PC-3 (cell line): ENCODE data around the gene DGCR2. TPM values are rescaled to one million over a fixed set of nuclear protein-coding genes. Genes with fewer than 3 reads are reported as not detected.

Experiments
- ATAC-seq: fragments of 200-7000 bp; cut with Tn5 transposase; 2 replicates; pipeline ENCODE4 v1.9.1; 2020; ENCODE audit warnings: mild to moderate bottlenecking, moderate library complexity
- BruUV-seq: library from RNA; stranded (reverse); fragments of 400-500 nt; replicated peaks from 2 replicates; lab custom pipeline; 2021; lab: Mats Ljungman, UMichigan
- CTCF ChIA-PET: fragments of 300-600 bp; sonication (Branson Sonifier 250); formaldehyde crosslinking; loops from one replicate; lab custom pipeline; 2022; ENCODE audit warnings: antibody characterized with exemption; lab: Charles Lee
- POLR2A ChIA-PET: fragments of 300-600 bp; sonication (Branson Sonifier 250); formaldehyde crosslinking; loops from one replicate; lab custom pipeline; 2022; ENCODE audit warnings: antibody characterized with exemption; ENCODE audit not compliant: unreplicated experiment; lab: Charles Lee
- DNase-seq: peaks from one replicate; pipeline ENCODE4 v3.0.0-alpha.2; 2015
- H2AFZ ChIP-seq: fragments of 300-600 bp; sonication (generic); 2 replicates; pipeline ENCODE4 v1.6.0; 2016; ENCODE audit warnings: antibody characterized with exemption, low read length
- H3F3A ChIP-seq: fragments of 300-600 bp; sonication (generic); one replicate; pipeline ENCODE4 v1.6.0; 2017; ENCODE audit warnings: antibody characterized with exemption, low read length, control low read depth, mild to moderate bottlenecking; ENCODE audit not compliant: unreplicated experiment
- H3K27ac ChIP-seq: fragments of 300-600 bp; sonication (generic); 2 replicates; pipeline ENCODE4 v1.5.1; 2016; ENCODE audit warnings: mild to moderate bottlenecking, low read length
- H3K27me3 ChIP-seq: fragments of 300-600 bp; sonication (generic); 2 replicates; pipeline ENCODE4 v1.6.1; 2016; ENCODE audit warnings: low read length, mixed read lengths
- H3K36me3 ChIP-seq: fragments of 300-600 bp; sonication (generic); 2 replicates; pipeline ENCODE4 v1.6.1; 2016; ENCODE audit warnings: low read depth, mixed run types, low read length, mixed read lengths
- H3K4me1 ChIP-seq: fragments of 300-600 bp; sonication (generic); 2 replicates; pipeline ENCODE4 v1.5.1; 2016; ENCODE audit warnings: low read length; ENCODE audit not compliant: insufficient read depth
- H3K4me2 ChIP-seq: fragments of 300-600 bp; sonication (generic); 2 replicates; pipeline ENCODE4 v1.6.0; 2016; ENCODE audit warnings: low read length
- H3K4me3 ChIP-seq: fragments of 300-600 bp; sonication (generic); 2 replicates; pipeline ENCODE4 v1.5.1; 2016; ENCODE audit warnings: mild to moderate bottlenecking, low read length, mixed read lengths
- H3K79me2 ChIP-seq: fragments of 300-600 bp; sonication (generic); 2 replicates; pipeline ENCODE4 v1.6.1; 2017; ENCODE audit warnings: low read length, mixed read lengths
- H3K9ac ChIP-seq: fragments of 300-600 bp; sonication (generic); 2 replicates; pipeline ENCODE4 v1.6.0; 2016; ENCODE audit warnings: mild to moderate bottlenecking, low read length
- H3K9me2 ChIP-seq: fragments of 300-600 bp; sonication (generic); replicated peaks from 2 replicates; pipeline ENCODE4 v1.6.1; 2016; ENCODE audit warnings: mixed run types, low read length, mixed read lengths
- H3K9me3 ChIP-seq: fragments of 300-600 bp; sonication (generic); 2 replicates; pipeline ENCODE4 v1.6.1; 2016; ENCODE audit warnings: low read length, mixed read lengths
- H4K20me1 ChIP-seq: fragments of 300-600 bp; sonication (generic); 2 replicates; pipeline ENCODE4 v1.6.1; 2016; ENCODE audit warnings: low read length, mixed read lengths
- CTCF ChIP-seq: fragments of 300-600 bp; sonication (generic); conservative IDR thresholded peaks from 2 replicates; pipeline ENCODE4 v1.5.1; 2017; ENCODE audit warnings: antibody characterized with exemption, low read depth, mild to moderate bottlenecking, low read length
- EZH2 ChIP-seq: fragments of 300-600 bp; sonication (generic); IDR thresholded peaks from one replicate; pipeline ENCODE4 v1.6.1; 2017; ENCODE audit warnings: antibody characterized with exemption, mild to moderate bottlenecking, low read length; ENCODE audit not compliant: unreplicated experiment
- EZH2phosphoT487 ChIP-seq: fragments of 300-600 bp; sonication (generic); IDR thresholded peaks from 2 replicates; pipeline ENCODE4 v1.6.1; 2018; ENCODE audit warnings: mild to moderate bottlenecking, antibody characterized with exemption, low read length, borderline replicate concordance
- intact Hi-C: fragments of 100-400 bp; cut with micrococcal nuclease; formaldehyde crosslinking; loops from 2 replicates; pipeline ENCODE4 v1.9.0; 2023
- total RNA-seq: library from RNA; depleted of rRNA; stranded (reverse); fragments of >200 nt; gene quantifications from 2 replicates; pipeline ENCODE4 v1.2.3, GENCODE V29; 2014

The DGCR2 gene
- total RNA-seq, 1 experiment from 2014 or later: 36.1 TPM

GRCh38 chr22:19048531-19048930 is 73.7 kb downstream of the DGCR2 start:
- no peak overlapping the region for H3K9ac ChIP-seq
- H3F3A ChIP-seq: no peaks in the 10 kb centered on the region
- no peak overlapping the region for H3K27ac ChIP-seq
- H2AFZ ChIP-seq: no peak overlapping the region
- H3K36me3 ChIP-seq: peaks cover 19% of the 10 kb centered on the region; the same call in 1 of the 2 replicates
- no peak overlapping the region for H3K4me2 ChIP-seq
- H3K79me2 ChIP-seq: no peaks in the 10 kb centered on the region
- DNase-seq (no peak), ATAC-seq (no peak)
- no peaks in the 10 kb centered on the region for H3K27me3 ChIP-seq
- CTCF ChIA-PET: no interaction called here
- no peaks in the 10 kb centered on the region for H3K9me2 ChIP-seq
- TF ChIP-seq EZH2 (no peak), CTCF (no peak)
- no TSS peak for BruUV-seq
- no peaks in the 10 kb centered on the region for H3K9me3 ChIP-seq
- H3K4me3 ChIP-seq: no peak overlapping the region
- H4K20me1 ChIP-seq: no peaks in the 10 kb centered on the region
- intact Hi-C loops: no loop called here
- POLR2A ChIA-PET: no interaction called here
- H3K4me1 ChIP-seq: no peaks in the 10 kb centered on the region

DNA sequence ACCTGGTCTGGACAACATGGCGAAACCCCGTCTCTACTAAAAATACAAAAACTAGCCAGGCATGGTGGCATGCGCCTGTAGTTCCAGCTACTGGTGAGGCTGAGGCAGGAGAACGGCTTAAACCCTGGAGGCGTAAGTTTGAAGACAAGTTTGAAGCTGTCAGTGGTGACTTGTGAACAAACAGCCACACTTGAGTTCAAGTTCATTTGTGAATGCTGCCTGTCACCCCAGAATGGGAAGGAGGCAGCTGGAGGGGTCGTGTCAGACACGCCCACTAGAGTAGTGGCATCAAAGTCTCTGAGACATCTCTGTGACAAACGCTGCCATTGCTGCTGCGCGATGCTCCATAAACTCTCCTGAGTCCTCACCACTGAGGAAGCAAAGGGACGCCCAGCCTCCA is 74.2 kb downstream of the DGCR2 start:
- no peak overlapping the region for H3K4me2 ChIP-seq
- ATAC-seq: no peak
- peaks cover 19% of the 10 kb centered on the region; the same call in 1 of the 2 replicates for H3K36me3 ChIP-seq
- H3K27me3 ChIP-seq: no peaks in the 10 kb centered on the region
- H3K79me2 ChIP-seq: no peaks in the 10 kb centered on the region
- TF ChIP-seq EZH2phosphoT487: no peak
- TF ChIP-seq CTCF: no peak
- no peak for TF ChIP-seq EZH2
- H3K9me2 ChIP-seq: no peaks in the 10 kb centered on the region
- intact Hi-C loops: no loop called here
- H3K9ac ChIP-seq: no peak overlapping the region
- H4K20me1 ChIP-seq: no peaks in the 10 kb centered on the region
- H3K4me1 ChIP-seq: no peaks in the 10 kb centered on the region
- no peak overlapping the region for H3K27ac ChIP-seq
- ChIA-PET POLR2A (no interaction called here), CTCF (no interaction called here)
- no peaks in the 10 kb centered on the region for H3F3A ChIP-seq
- no peak overlapping the region for H3K4me3 ChIP-seq
- H2AFZ ChIP-seq: no peak overlapping the region
- BruUV-seq: no TSS peak
- DNase-seq: no peak
- H3K9me3 ChIP-seq: no peaks in the 10 kb centered on the region

GRCh38 chr22:19046719-19047609 is 75.2 kb downstream of the DGCR2 start:
- Histone ChIP-seq H3K9me3 (no peaks in the 10 kb centered on the region), H3K79me2 (no peaks in the 10 kb centered on the region), H3F3A (no peaks in the 10 kb centered on the region), H3K9ac (no peak overlapping the region), H2AFZ (no peak overlapping the region), H3K36me3 (peaks cover 19% of the 10 kb centered on the region; the same call in 1 of the 2 replicates), H3K9me2 (no peaks in the 10 kb centered on the region), H4K20me1 (no peaks in the 10 kb centered on the region), H3K27ac (no peak overlapping the region), H3K4me2 (no peak overlapping the region), H3K4me1 (no peaks in the 10 kb centered on the region), H3K27me3 (no peaks in the 10 kb centered on the region), H3K4me3 (no peak overlapping the region)
- DNase-seq (no peak), ATAC-seq (no peak)
- BruUV-seq: no TSS peak
- CTCF ChIA-PET: no interaction called here
- POLR2A ChIA-PET: no interaction called here
- intact Hi-C loops: no loop called here
- no peak for TF ChIP-seq EZH2
- no peak for TF ChIP-seq EZH2phosphoT487
- no peak for TF ChIP-seq CTCF
